Measurements from ENCODE around the gene CMPK2.
A peak's percentile ranks its signal among the peaks of the same experiment; 100 is the strongest.
"Not testable (repeated sequence)": the region's sequence is repeated elsewhere in the genome, so short reads cannot be mapped to it uniquely, and the experiment has no call there.

CMPK2 gene

GRCh38 chr2:6865346-6866274 lies at the start of gene CMPK2:
Gene CMPK2 (minus strand): TSS chr2:6865907. CDS start chr2:6865696, 211 bp downstream.
- DNase-seq (ENCODE audit: low read depth) = peak; percentile 72

- no peak for DNase-seq (ENCODE audit: low read depth)
These were observed 49.7 kb upstream of the CMPK2 start for GRCh38 chr2:6915399-6915798.

- DNase-seq (ENCODE audit: low read depth) = no peak
These were observed 49.1 kb upstream of the CMPK2 start for GRCh38 chr2:6914828-6915227.

- no peak for DNase-seq (ENCODE audit: low read depth)
These were observed 47.9 kb upstream of the CMPK2 start for GRCh38 chr2:6913415-6914157.

- no peak for DNase-seq (ENCODE audit: low read depth)
These were observed 46.0 kb upstream of the CMPK2 start for GRCh38 chr2:6911721-6912120.

- no peak for DNase-seq (ENCODE audit: low read depth)
These were observed 44.0 kb upstream of the CMPK2 start for GRCh38 chr2:6909431-6910385.

- no peak for DNase-seq (ENCODE audit: low read depth)
These were observed 42.6 kb upstream of the CMPK2 start for GRCh38 chr2:6908291-6908690.

- DNase-seq (ENCODE audit: low read depth) = no peak
These were observed 40.5 kb upstream of the CMPK2 start for GRCh38 chr2:6906165-6906741.

- DNase-seq (ENCODE audit: low read depth) = no peak
These were observed 40.0 kb upstream of the CMPK2 start for GRCh38 chr2:6905668-6906067.

- DNase-seq (ENCODE audit: low read depth) = not testable (repeated sequence)
These were observed 36.9 kb upstream of the CMPK2 start for GRCh38 chr2:6902581-6902980.

GRCh38 chr2:6896930-6897759 lies 31.4 kb upstream of the CMPK2 start:
- no peak for DNase-seq (ENCODE audit: low read depth)

- no peak for DNase-seq (ENCODE audit: low read depth)
These were observed 28.3 kb upstream of the CMPK2 start for GRCh38 chr2:6893876-6894482.

- no peak for DNase-seq (ENCODE audit: low read depth)
These were observed 23.0 kb upstream of the CMPK2 start for GRCh38 chr2:6888724-6889123.

- DNase-seq (ENCODE audit: low read depth) = no peak
These were observed 22.1 kb upstream of the CMPK2 start for GRCh38 chr2:6887751-6888192.

GRCh38 chr2:6885968-6886367 lies 20.3 kb upstream of the CMPK2 start:
- DNase-seq (ENCODE audit: low read depth) = no peak

- no peak for DNase-seq (ENCODE audit: low read depth)
These were observed 19.8 kb upstream of the CMPK2 start for GRCh38 chr2:6885551-6885950.

- no peak for DNase-seq (ENCODE audit: low read depth)
These were observed 17.9 kb upstream of the CMPK2 start for GRCh38 chr2:6883448-6884122.

GRCh38 chr2:6881516-6881915 lies 15.8 kb upstream of the CMPK2 start:
- no peak for DNase-seq (ENCODE audit: low read depth)

GRCh38 chr2:6881046-6881445 lies 15.3 kb upstream of the CMPK2 start:
- no peak for DNase-seq (ENCODE audit: low read depth)
